ENCODE results near the gene HTATSF1.

- TF ChIP-seq CTCF (conservative IDR thresholded peaks at IDR 0.05) (no peak), ZFX (IDR thresholded peaks at IDR 0.05) (no peak)
These were observed 32.8 kb upstream of the HTATSF1 start for GRCh38 chrX:136464589-136464988.
